MV-4-11 (cell line): ENCODE measurements around the gene NR2F1.
A peak's percentile ranks its signal among the peaks of the same experiment; 100 is the strongest.

Experiments used
- DNase-seq: peaks from one replicate; lab custom pipeline; 2025; lab: John Stamatoyannopoulos, UW

NR2F1 gene

GRCh38 chr5:93604644-93605515, 21.9 kb downstream of the NR2F1 start:
- DNase-seq: no peak

- DNase-seq: no peak
These were observed 23.3 kb downstream of the NR2F1 start for GRCh38 chr5:93606382-93606752.

- peak; percentile 48 for DNase-seq
These were observed 24.6 kb downstream of the NR2F1 start for GRCh38 chr5:93607367-93608258.

GRCh38 chr5:93608855-93609254, 25.8 kb downstream of the NR2F1 start:
- DNase-seq: no peak

GRCh38 chr5:93609762-93610161, 26.7 kb downstream of the NR2F1 start:
- DNase-seq: no peak

GRCh38 chr5:93610581-93611272, 27.7 kb downstream of the NR2F1 start:
- no peak for DNase-seq

- no peak for DNase-seq
These were observed 28.4 kb downstream of the NR2F1 start for GRCh38 chr5:93611273-93611975.

- DNase-seq: no peak
These were observed 29.2 kb downstream of the NR2F1 start for GRCh38 chr5:93611976-93612854.

GRCh38 chr5:93612855-93613243, 29.8 kb downstream of the NR2F1 start:
- no peak for DNase-seq

GRCh38 chr5:93616538-93617174, 33.6 kb downstream of the NR2F1 start:
- DNase-seq: no peak

GRCh38 chr5:93620487-93621326, 37.7 kb downstream of the NR2F1 start:
- DNase-seq: peak; percentile 55

GRCh38 chr5:93621327-93621798, 38.3 kb downstream of the NR2F1 start:
- no peak for DNase-seq

GRCh38 chr5:93622240-93622885, 39.3 kb downstream of the NR2F1 start:
- peak; percentile 62 for DNase-seq

- no peak for DNase-seq
These were observed 40.1 kb downstream of the NR2F1 start for GRCh38 chr5:93623153-93623552.

GRCh38 chr5:93626801-93627200, 43.8 kb downstream of the NR2F1 start:
- DNase-seq: no peak

- no peak for DNase-seq
These were observed 49.3 kb downstream of the NR2F1 start for GRCh38 chr5:93632327-93632726.

- DNase-seq: peak; percentile 53
These were observed 53.0 kb downstream of the NR2F1 start for GRCh38 chr5:93635991-93636390.

- DNase-seq: no peak
These were observed 53.8 kb downstream of the NR2F1 start for GRCh38 chr5:93636837-93637236.

- no peak for DNase-seq
These were observed 54.7 kb downstream of the NR2F1 start for GRCh38 chr5:93637697-93638096.
